Stimulated activated CD4-positive, alpha-beta T cell treated with anti-CD3 and anti-CD28 coated beads, Interleukin-12 subunit alpha, Interleukin-12 subunit beta, amount 100 ng/mL, for 4 hours (primary cell): ENCODE results near the gene PRDM8.
"Not testable (repeated sequence)": the region's sequence is repeated elsewhere in the genome, so short reads cannot be mapped to it uniquely, and the experiment has no call there.

Source experiments
- DNase-seq: peaks from one replicate; pipeline ENCODE4 v3.0.0-alpha.2; 2020

The PRDM8 gene

GRCh38 chr4:80196922-80197573 lies at the start of gene PRDM8:
TSS of gene PRDM8 (plus strand) at chr4:80197503. CDS start at chr4:80200081, 2,578 bp downstream.
- peak; percentile 38 for DNase-seq

GRCh38 chr4:80150387-80151180 lies 46.7 kb upstream of the PRDM8 start:
- no peak for DNase-seq

- no peak for DNase-seq
These were observed 45.3 kb upstream of the PRDM8 start for GRCh38 chr4:80151981-80152380.

GRCh38 chr4:80153874-80154544 lies 43.3 kb upstream of the PRDM8 start:
- no peak for DNase-seq

- no peak for DNase-seq
These were observed 42.8 kb upstream of the PRDM8 start for GRCh38 chr4:80154545-80154933.

GRCh38 chr4:80155316-80155982 lies 41.9 kb upstream of the PRDM8 start:
- no peak for DNase-seq

- no peak for DNase-seq
These were observed 40.9 kb upstream of the PRDM8 start for GRCh38 chr4:80156410-80156809.

GRCh38 chr4:80161413-80162058 lies 35.8 kb upstream of the PRDM8 start:
- DNase-seq = no peak

- no peak for DNase-seq
These were observed 34.9 kb upstream of the PRDM8 start for GRCh38 chr4:80162418-80162817.

- no peak for DNase-seq
These were observed 31.4 kb upstream of the PRDM8 start for GRCh38 chr4:80165855-80166254.

GRCh38 chr4:80171251-80171650 lies 26.1 kb upstream of the PRDM8 start:
- no peak for DNase-seq

- no peak for DNase-seq
These were observed 25.6 kb upstream of the PRDM8 start for GRCh38 chr4:80171656-80172055.

- no peak for DNase-seq
These were observed 25.1 kb upstream of the PRDM8 start for GRCh38 chr4:80172203-80172602.

- DNase-seq = no peak
These were observed 23.9 kb upstream of the PRDM8 start for GRCh38 chr4:80173401-80173800.

- no peak for DNase-seq
These were observed 23.5 kb upstream of the PRDM8 start for GRCh38 chr4:80173841-80174240.

- not testable (repeated sequence) for DNase-seq
These were observed 19.5 kb upstream of the PRDM8 start for GRCh38 chr4:80177793-80178192.

- no peak for DNase-seq
These were observed 18.3 kb upstream of the PRDM8 start for GRCh38 chr4:80178964-80179363.

GRCh38 chr4:80179637-80180161 lies 17.6 kb upstream of the PRDM8 start:
- no peak for DNase-seq

GRCh38 chr4:80180743-80181142 lies 16.6 kb upstream of the PRDM8 start:
- DNase-seq = no peak

- no peak for DNase-seq
These were observed 15.0 kb upstream of the PRDM8 start for GRCh38 chr4:80182237-80182866.

GRCh38 chr4:80183250-80184052 lies 13.9 kb upstream of the PRDM8 start:
- DNase-seq = no peak
